HG03520 (cell line): ENCODE data around the gene AGAP6.
A peak's percentile ranks its signal among the peaks of the same experiment; 100 is the strongest.
"Not testable (repeated sequence)": the region's sequence is repeated elsewhere in the genome, so short reads cannot be mapped to it uniquely, and the experiment has no call there.

Experiments
- ATAC-seq: cut with Tn5 transposase; IDR thresholded peaks from one replicate; pipeline ENCODE4 v1.9.1; 2021; ENCODE audit warnings: mild to moderate bottlenecking, moderate library complexity; ENCODE audit not compliant: unreplicated experiment

AGAP6 gene

GRCh38 chr10:49988376-49988775 lies at the start of gene AGAP6:
Gene AGAP6 (plus strand): TSS chr10:49988406. CDS start chr10:49988716, 310 bp downstream.
- ATAC-seq = not testable (repeated sequence)

DNA sequence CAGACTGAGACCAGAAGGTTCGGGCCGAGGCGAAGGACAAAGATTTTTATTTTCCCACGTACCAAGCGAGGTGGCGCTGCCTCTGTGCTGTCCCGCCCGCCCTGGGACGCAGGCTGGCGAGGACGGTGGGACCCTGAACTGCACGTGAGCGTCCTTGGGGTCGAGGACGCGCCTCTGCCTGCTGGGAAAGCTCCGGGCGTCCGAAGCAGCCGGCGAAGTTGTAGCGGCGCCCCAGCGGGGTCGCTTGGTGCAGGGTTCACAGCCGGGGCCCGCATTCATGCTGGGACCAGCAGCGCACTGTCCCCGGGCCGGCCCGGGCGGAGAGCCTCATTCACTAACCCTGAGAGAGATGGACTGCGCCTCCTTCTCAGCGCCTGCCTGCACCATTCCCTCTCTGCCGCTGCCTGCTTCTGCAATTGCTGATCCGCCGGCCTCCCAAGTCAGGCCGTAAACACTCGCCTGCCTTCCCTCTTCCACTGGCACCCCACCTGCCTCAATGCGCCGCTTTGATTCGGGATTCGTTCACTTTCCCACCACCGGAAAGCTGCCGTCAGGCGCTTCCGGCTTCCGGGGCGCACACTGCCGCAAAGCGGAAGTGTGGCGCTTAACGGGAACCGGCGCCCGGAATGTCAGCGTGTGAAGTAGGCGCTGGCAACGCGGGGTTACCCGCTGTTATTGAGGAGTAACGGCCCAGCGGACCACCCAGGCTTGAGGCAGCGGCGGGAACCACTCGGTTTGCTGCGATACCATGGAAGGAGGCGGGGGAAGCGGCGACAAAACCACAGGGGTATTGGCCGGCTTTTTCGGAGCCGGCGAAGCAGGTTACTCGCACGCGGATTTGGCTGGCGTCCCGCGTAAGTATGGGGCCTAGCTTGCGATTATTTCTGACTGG lies 46.5 kb upstream of the AGAP6 start, which contains the start of the genes PARG and TIMM23B:
Gene PARG (minus strand): TSS at position 581 of the 892 bp plus-strand sequence. CDS start 302 bp downstream, at position 279.
Gene TIMM23B (plus strand): TSS at position 607 of the 892 bp plus-strand sequence. CDS start 142 bp downstream, at position 749.
- peak; percentile 63 for ATAC-seq

DNA sequence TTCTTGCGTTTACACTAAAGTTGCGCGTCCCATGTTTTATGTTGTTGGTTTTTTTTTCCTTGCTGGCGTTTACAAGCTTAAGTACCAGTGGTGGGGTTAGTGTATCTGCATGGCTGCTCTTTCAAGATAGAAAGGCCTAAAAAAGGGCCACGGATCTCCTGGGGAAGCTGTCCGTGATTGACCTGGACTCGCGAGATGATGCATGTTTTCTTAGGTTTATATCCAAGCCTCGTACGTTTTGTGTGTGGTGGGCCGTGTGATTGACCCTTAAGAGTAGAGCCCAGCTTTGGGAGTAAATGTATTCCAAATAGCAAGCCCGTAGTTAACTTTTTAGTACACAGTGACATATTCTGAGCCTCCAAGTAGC lies 45.9 kb upstream of the AGAP6 start:
- ATAC-seq = not testable (repeated sequence)

- ATAC-seq = not testable (repeated sequence)
These were observed 44.6 kb upstream of the AGAP6 start for GRCh38 chr10:49943607-49944006.

DNA sequence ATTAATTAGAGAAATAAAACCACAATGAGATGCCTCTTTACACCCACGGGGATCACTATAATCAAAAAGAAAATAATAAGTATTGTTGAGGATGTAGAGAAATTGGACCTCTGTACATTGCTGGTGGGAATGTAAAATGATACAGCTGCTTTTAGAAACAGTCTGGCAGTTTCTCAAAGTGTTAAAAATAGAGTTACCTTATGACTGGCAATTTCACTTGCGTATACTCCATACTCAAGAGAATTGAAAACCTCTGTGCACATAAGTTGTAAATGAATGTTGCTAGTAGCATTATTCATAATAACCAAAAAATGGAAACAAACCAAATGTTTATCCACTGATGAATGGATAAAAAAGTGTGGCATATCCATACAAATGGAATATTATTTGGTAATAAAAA lies 40.1 kb upstream of the AGAP6 start:
- ATAC-seq = peak; percentile 62

GRCh38 chr10:49948737-49949136 lies 39.5 kb upstream of the AGAP6 start:
- not testable (repeated sequence) for ATAC-seq

GRCh38 chr10:49952006-49952405 lies 36.2 kb upstream of the AGAP6 start:
- ATAC-seq = not testable (repeated sequence)

DNA sequence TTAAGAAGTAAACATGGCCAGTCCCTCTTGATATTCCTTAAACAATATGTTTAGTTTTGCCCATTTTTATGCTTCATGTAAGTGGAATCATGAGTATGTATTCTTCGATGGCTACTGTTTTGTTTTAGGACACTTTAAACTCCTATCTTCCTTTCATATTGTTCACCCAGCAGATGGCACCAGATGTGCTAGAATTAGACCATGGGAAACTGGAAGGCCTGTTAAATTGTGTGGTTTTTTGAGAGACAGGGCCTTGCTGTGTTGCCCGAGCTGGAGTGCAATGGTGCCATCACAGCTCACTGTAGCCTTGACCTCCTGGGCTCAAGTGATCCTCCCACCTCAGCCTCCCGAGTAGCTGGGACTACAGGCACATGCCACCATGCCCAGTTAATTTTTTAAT lies 35.1 kb upstream of the AGAP6 start:
- ATAC-seq = not testable (repeated sequence)

- not testable (repeated sequence) for ATAC-seq
These were observed 17.8 kb upstream of the AGAP6 start for GRCh38 chr10:49970331-49970857.

- not testable (repeated sequence) for ATAC-seq
These were observed 16.7 kb upstream of the AGAP6 start for GRCh38 chr10:49971466-49971865.

GRCh38 chr10:49972094-49972493 lies 16.1 kb upstream of the AGAP6 start:
- ATAC-seq = not testable (repeated sequence)

DNA sequence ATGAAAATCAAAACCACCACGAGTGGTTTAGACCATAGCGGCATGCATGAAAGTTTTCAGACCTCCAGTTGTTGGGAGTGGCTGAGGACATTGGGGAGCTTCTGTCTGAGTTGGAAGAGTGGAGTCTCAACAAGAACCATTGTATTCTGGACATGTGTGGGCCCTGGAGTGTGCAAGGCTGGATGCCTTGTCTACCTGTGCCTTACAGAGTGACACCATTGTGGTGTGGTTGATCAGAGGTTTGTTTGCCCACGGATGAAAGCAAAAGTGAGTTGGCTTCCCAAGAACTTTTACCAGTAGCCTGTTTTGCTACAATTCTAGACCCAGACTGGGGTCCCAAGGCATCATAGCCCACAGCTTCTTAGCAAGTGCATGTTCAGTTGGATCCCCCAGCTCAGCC lies 10.4 kb upstream of the AGAP6 start:
- not testable (repeated sequence) for ATAC-seq

- not testable (repeated sequence) for ATAC-seq
These were observed 999 bp upstream of the AGAP6 start for GRCh38 chr10:49987207-49987606.

GRCh38 chr10:49995321-49995720 lies 7.1 kb downstream of the AGAP6 start:
- not testable (repeated sequence) for ATAC-seq

DNA sequence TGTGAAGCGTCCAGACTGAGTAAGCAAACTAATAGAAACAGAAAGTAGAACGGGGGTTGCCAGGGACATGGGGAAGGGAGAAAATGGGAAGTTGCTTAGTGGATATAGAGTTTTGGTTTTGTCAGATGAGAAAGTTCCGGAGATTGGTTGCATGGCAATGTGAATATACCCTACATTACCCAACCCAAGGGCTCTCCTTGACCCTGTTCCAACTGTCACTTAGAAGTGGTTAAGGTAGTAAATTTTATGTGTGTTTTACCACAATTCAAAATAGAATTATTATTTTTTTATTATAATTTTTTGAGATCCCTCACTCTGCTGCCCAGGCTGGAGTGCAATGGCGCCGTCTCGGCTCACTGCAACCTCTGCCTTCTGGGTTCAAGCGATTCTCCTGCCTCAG lies 25.8 kb downstream of the AGAP6 start:
- not testable (repeated sequence) for ATAC-seq

- ATAC-seq = not testable (repeated sequence)
These were observed 27.5 kb downstream of the AGAP6 start for GRCh38 chr10:50015596-50016220.

DNA sequence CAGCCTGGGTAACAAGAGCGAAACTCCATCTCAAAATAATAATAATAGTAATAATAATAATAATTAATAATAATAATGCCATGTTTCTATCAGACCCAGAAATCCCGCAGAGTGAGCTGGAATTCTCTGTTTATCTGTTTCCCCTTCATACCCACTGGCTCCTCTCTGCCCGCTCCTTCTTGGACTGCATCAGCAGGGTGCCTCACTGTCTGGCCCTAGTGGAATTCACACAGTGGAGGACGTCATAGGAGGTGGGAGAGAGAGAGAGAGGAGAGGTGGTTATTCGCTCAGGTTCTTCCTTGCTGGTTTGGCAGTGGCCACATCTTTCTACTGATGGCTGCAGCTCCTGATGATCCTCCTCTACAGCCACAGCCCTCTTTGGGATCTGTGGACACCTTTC lies 28.7 kb downstream of the AGAP6 start:
- ATAC-seq = not testable (repeated sequence)

DNA sequence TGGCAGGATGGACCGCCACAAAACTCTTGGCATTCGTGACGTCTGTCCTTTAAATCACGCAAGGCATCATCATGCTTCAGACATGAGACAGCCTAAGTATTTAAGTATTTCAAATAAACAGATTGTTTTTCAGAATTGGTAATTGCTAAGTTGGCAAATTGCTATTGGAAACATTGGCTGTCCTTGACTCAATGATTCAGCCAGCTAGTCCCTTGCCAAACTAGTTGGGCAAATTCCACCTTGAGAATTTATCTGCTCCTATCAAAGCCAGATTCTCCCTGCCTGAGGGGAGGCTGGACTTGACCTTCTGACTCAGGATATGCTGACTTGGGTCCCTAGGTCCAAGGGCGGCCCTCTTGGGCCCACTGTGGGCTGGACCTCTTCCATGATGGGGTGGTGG lies 29.4 kb downstream of the AGAP6 start:
- not testable (repeated sequence) for ATAC-seq

DNA sequence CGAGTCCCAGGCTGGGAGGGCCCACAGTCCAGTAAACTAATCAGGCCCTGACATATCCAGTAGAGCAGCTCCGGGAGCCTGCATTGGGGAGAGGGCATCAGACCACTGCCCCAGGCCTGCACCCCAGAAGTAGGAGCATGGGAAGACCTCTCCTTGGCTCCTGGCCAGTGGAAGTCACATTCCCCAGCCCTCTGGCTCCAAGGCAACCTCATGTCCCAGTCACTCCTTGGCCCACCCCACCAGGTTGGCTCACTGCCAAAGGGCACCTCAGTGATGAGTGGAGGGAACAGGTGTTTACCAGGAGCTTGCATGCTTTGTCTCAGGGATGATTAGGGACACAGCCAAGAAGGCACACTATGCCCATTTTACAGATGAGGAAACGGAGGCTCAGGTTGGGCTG lies 31.1 kb downstream of the AGAP6 start:
- not testable (repeated sequence) for ATAC-seq

GRCh38 chr10:50020451-50021024 lies 32.3 kb downstream of the AGAP6 start:
- ATAC-seq = not testable (repeated sequence)

DNA sequence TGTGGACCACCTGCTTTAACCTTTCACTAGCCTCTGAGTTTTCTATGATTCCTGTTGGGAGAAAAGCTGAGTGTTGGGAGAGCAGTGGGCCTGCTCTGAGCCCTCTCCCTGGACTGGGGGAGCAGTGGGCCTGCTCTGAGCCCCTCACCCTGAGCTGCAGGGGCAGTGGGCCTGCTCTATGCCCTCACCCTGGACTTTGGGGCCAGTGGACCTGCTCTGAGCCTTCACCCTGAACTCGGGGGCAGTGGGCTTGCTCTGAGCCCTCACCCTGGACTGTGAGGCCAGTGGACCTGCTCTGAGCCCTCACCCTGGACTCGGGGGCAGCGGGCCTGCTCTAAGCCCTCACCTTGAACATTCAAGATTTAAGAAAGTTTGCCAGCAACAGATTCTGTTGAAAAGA lies 33.4 kb downstream of the AGAP6 start:
- ATAC-seq = no peak
